B cell (primary cell): ENCODE data around the gene IGFN1. TPM values are rescaled to one million over a fixed set of nuclear protein-coding genes. Genes with fewer than 3 reads are reported as not detected.

Source experiments
- ATAC-seq: fragments of 200-7000 bp; cut with Tn5 transposase; one replicate; pipeline ENCODE4 v1.10.0; 2021; ENCODE audit warnings: low read depth, mild to moderate bottlenecking, moderate number of reproducible peaks, moderate library complexity
- CTCF ChIA-PET: fragments of 350-600 bp; sonication (Branson Sonifier 250); formaldehyde crosslinking; loops from one replicate; lab custom pipeline; 2021; ENCODE audit warnings: antibody characterized with exemption, inconsistent platforms; lab: Charles Lee
- POLR2A ChIA-PET: fragments of 350-600 bp; sonication (Branson Sonifier 250); formaldehyde crosslinking; loops from one replicate; lab custom pipeline; 2021; ENCODE audit warnings: antibody characterized with exemption; lab: Charles Lee
- DNase-seq: peaks from one replicate; pipeline ENCODE4 v3.0.0; 2013
- H2AFZ ChIP-seq: 2 replicates; pipeline ENCODE4 v1.6.1; 2012; ENCODE audit warnings: mild to moderate bottlenecking, low read depth, low read length; ENCODE audit not compliant: insufficient read depth, poor library complexity, severe bottlenecking
- H3K27ac ChIP-seq, 2 donors: 1 replicate in 1 of 2; 2 replicates in 1 of 2; pipeline ENCODE4 v1.5.1; 2012 to 2013; ENCODE audit warnings: low read length in 2 of 2, mild to moderate bottlenecking in 2 of 2, moderate library complexity in 1 of 2
- H3K27me3 ChIP-seq, 4 experiments: fragments of 200-600 bp in 1 of 4; sonication (generic) in 1 of 4; replicated peaks in 1 of 4; 1 replicate in 2 of 4; 2 replicates in 2 of 4; pipeline versions ENCODE4 v1.6.1 to v1.7.0; 2013 to 2016; ENCODE audit warnings: low read length in 3 of 4, mild to moderate bottlenecking in 2 of 4, mixed read lengths in 1 of 4, moderate library complexity in 1 of 4; ENCODE audit not compliant: insufficient read depth in 4 of 4, control insufficient read depth in 3 of 4; ENCODE audit errors: control extremely low read depth in 1 of 4
- H3K36me3 ChIP-seq, 2 experiments: replicated peaks in 1 of 2; 1 replicate in 1 of 2; 2 replicates in 1 of 2; pipeline versions ENCODE4 v1.6.1 to v1.7.1; 2013; ENCODE audit warnings: low read length in 1 of 2; ENCODE audit not compliant: insufficient read depth in 2 of 2, control insufficient read depth in 1 of 2; ENCODE audit errors: control extremely low read depth in 1 of 2, extremely low read depth in 1 of 2
- H3K4me1 ChIP-seq, 2 donors: fragments of 200-600 bp in 1 of 2; sonication (generic) in 1 of 2; 1 replicate in 1 of 2; 2 replicates in 1 of 2; pipeline versions ENCODE4 v1.5.1 to v1.6.1; 2013 to 2017; ENCODE audit warnings: low read length in 2 of 2; ENCODE audit not compliant: control insufficient read depth in 2 of 2, insufficient read depth in 2 of 2
- H3K4me2 ChIP-seq: replicated peaks from 2 replicates; pipeline ENCODE3; 2012; ENCODE audit warnings: mild to moderate bottlenecking, low read depth, low read length; ENCODE audit not compliant: poor library complexity, severe bottlenecking
- H3K4me3 ChIP-seq, 5 experiments: fragments of 200-600 bp in 1 of 5; sonication (generic) in 1 of 5; 1 replicate in 3 of 5; 2 replicates in 2 of 5; pipeline versions ENCODE4 v1.5.1 to v1.7.0; 2011 to 2016; ENCODE audit warnings: low read length in 4 of 5, mild to moderate bottlenecking in 4 of 5, low read depth in 2 of 5, control low read depth in 1 of 5, moderate library complexity in 1 of 5; ENCODE audit not compliant: insufficient read depth in 1 of 5; ENCODE audit errors: control extremely low read depth in 1 of 5, extremely low read depth in 1 of 5
- H3K79me2 ChIP-seq: fragments of 200-600 bp; sonication (generic); one replicate; pipeline ENCODE4 v1.6.0; 2016; ENCODE audit warnings: low read length; ENCODE audit not compliant: control insufficient read depth, insufficient read depth
- H3K9ac ChIP-seq: fragments of 200-600 bp; sonication (generic); 2 replicates; pipeline ENCODE4 v1.6.1; 2017; ENCODE audit warnings: mild to moderate bottlenecking, low read length, moderate library complexity
- H3K9me3 ChIP-seq, 3 donors: one replicate each; pipeline versions ENCODE4 v1.6.1 to v1.7.1; 2013; ENCODE audit warnings: low read length in 2 of 3; ENCODE audit not compliant: control insufficient read depth in 2 of 3, insufficient read depth in 1 of 3; ENCODE audit errors: control extremely low read depth in 1 of 3
- H4K20me1 ChIP-seq: 2 replicates; pipeline ENCODE4 v1.6.0; 2012; ENCODE audit warnings: mild to moderate bottlenecking, low read length; ENCODE audit not compliant: insufficient read depth, control insufficient read depth, poor library complexity, severe bottlenecking
- H3K27ac Mint-ChIP-seq: one replicate; pipeline ENCODE4 v1.8.0; 2021; ENCODE audit warnings: mixed read lengths
- H3K27me3 Mint-ChIP-seq: one replicate; pipeline ENCODE4 v1.8.0; 2021; ENCODE audit warnings: mixed read lengths
- H3K4me1 Mint-ChIP-seq: one replicate; pipeline ENCODE4 v1.8.0; 2021; ENCODE audit warnings: mixed read lengths
- H3K4me3 Mint-ChIP-seq: one replicate; pipeline ENCODE4 v1.8.0; 2021; ENCODE audit warnings: mixed read lengths
- H3K9me3 Mint-ChIP-seq: one replicate; pipeline ENCODE4 v1.8.0; 2022; ENCODE audit warnings: mixed read lengths; ENCODE audit not compliant: insufficient read depth
- CTCF ChIP-seq: fragments of 200-600 bp; IDR thresholded peaks from one replicate; pipeline ENCODE4 v1.8.0; 2022; ENCODE audit warnings: antibody characterized with exemption, mild to moderate bottlenecking
- EZH2 ChIP-seq: IDR thresholded peaks from 2 replicates; pipeline ENCODE4 v1.6.1; 2012; ENCODE audit warnings: borderline replicate concordance, low read depth, mild to moderate bottlenecking, moderate library complexity, low read length; ENCODE audit not compliant: insufficient read depth, poor library complexity, severe bottlenecking
- WGBS: methylation state at CpG from one replicate; pipeline ENCODE4 v1.1.5; 2013; ENCODE audit warnings: missing lambda C conversion rate; ENCODE audit not compliant: insufficient coverage; 5-methylcytosine and 5-hydroxymethylcytosine counted together
- intact Hi-C: fragments of 100-400 bp; cut with micrococcal nuclease; formaldehyde crosslinking; loops from one replicate; pipeline ENCODE4 v1.10.0; 2022
- polyA plus RNA-seq: library from polyadenylated mRNA; depleted of rRNA; stranded (reverse); fragments of >200 nt; gene quantifications from 2 replicates; pipeline ENCODE4 v1.2.3, GENCODE V29; 2012
- total RNA-seq, 2 donors: library from RNA; stranded (reverse); fragments of 120-200 nt in 1 of 2; gene quantifications; 1 replicate in 1 of 2; 2 replicates in 1 of 2; pipeline versions ENCODE4 v1.2.3 to v1.2.4, GENCODE V29; 2013 to 2022

Gene IGFN1
- total and polyA plus RNA-seq, 2 donors (not counting 1 experiment from before 2014, with no cell fraction given): not detected

GRCh38 chr1:201170533-201171062 is 20.0 kb upstream of the IGFN1 start:
- Histone ChIP-seq H3K9ac (peak overlapping the region; percentile 70), H3K4me2 (peak overlapping the region; percentile 90), H3K27ac (peak overlapping the region in 1 of 2 donors; percentile 20), H3K4me3 (peak overlapping the region in 4 of 5 experiments; percentile 43 to 80 (median 62)), H2AFZ (peak overlapping the region; percentile 93), H4K20me1 (no peaks in the 10 kb centered on the region), H3K79me2 (no peaks in the 10 kb centered on the region), H3K27me3 (peaks cover 0 to 22% (median 0%) of the 10 kb centered on the region in 4 experiments), H3K36me3 (no peaks in the 10 kb centered on the region), H3K9me3 (no peaks in the 10 kb centered on the region), H3K4me1 (peaks cover 7 to 14% of the 10 kb centered on the region in 2 donors)
- ChIA-PET CTCF (interaction anchor here (0.5 to 1.9 kb wide), 7 partner anchors 15 to 548 kb away, joined by 3 to 6 read pairs (median 4); partner anchors contain the start of gene TMEM9), POLR2A (interaction anchor here (0.6 kb wide), 1 partner anchor 1496 kb away, joined by 7 read pairs; no protein-coding TSS in a partner anchor)
- DNase-seq (peak; percentile 77), ATAC-seq (peak; percentile 99)
- WGBS: 18% methylated on average over 20 of the region's 26 CpGs
- no peaks in the 10 kb centered on the region for H3K9me3 Mint-ChIP-seq
- peak overlapping the region; percentile 90 for H3K4me3 Mint-ChIP-seq
- H3K27me3 Mint-ChIP-seq: peaks cover 13% of the 10 kb centered on the region
- intact Hi-C loops: loop anchor here (1.0 to 5.0 kb wide), 2 partner anchors 16 to 148 kb away; partner anchors contain the start of genes KIF21B and TMEM9
- TF ChIP-seq CTCF: no peak
- TF ChIP-seq EZH2: no peak
- H3K27ac Mint-ChIP-seq: peak overlapping the region; percentile 77
- H3K4me1 Mint-ChIP-seq: peaks cover 16% of the 10 kb centered on the region
